PC-9 (cell line): Measurements from ENCODE around the gene IFNAR2.

Experiments used
- CTCF ChIP-seq: fragments of 200-600 bp; sonication (generic); conservative IDR thresholded peaks from 2 replicates; pipeline ENCODE4 v1.6.1; 2017; ENCODE audit warnings: mixed run types, antibody characterized with exemption, mild to moderate bottlenecking, moderate library complexity
- EZH2 ChIP-seq: fragments of 200-600 bp; sonication (generic); IDR thresholded peaks from 2 replicates; pipeline ENCODE4 v1.8.0; 2017; ENCODE audit warnings: antibody characterized with exemption, low read depth

- no peak for TF ChIP-seq CTCF
- TF ChIP-seq EZH2 = no peak
Observed at GRCh38 chr21:33265664-33266049, 35.9 kb downstream of the IFNAR2 start.
